ENCODE measurements around the gene COL4A3. TPM values are rescaled to one million over a fixed set of nuclear protein-coding genes. Genes with fewer than 3 reads are reported as not detected.

Gene COL4A3
- polyA plus RNA-seq, 1 donor (not counting 4 experiments of a cell fraction or from before 2014, with no cell fraction given) = not detected

- Histone ChIP-seq H3K79me2 (ENCODE audit: control insufficient read depth, insufficient read depth, low read length) (no peaks in the 10 kb centered on the region), H3K27ac (ENCODE audit: control insufficient read depth, insufficient read depth, low read length) (no peak overlapping the region), H3K36me3 (ENCODE audit: control insufficient read depth in 2 of 2, extremely low read depth in 1 of 2, insufficient read depth in 2 of 2, low read length in 2 of 2) (peaks cover 4 to 7% of the 10 kb centered on the region in 2 experiments), H3K4me2 (ENCODE audit: control insufficient read depth, extremely low read depth, insufficient read depth, low read depth, low read length) (no peak overlapping the region), H3K4me3 (ENCODE audit: control insufficient read depth in 2 of 3, extremely low read depth in 1 of 3, insufficient read depth in 2 of 3, low read depth in 1 of 3, low read length in 3 of 3) (no peak overlapping the region), H3K4me1 (ENCODE audit: control insufficient read depth, extremely low read depth, insufficient read depth, low read length) (no peaks in the 10 kb centered on the region), H3K9me1 (ENCODE audit: control insufficient read depth, extremely low read depth, insufficient read depth, low read length) (no peaks in the 10 kb centered on the region), H3K9me3 (ENCODE audit: control insufficient read depth, low read depth, low read length) (no peaks in the 10 kb centered on the region), H3K9ac (ENCODE audit: control insufficient read depth, extremely low read depth, insufficient read depth, low read length) (no peak overlapping the region), H2AFZ (ENCODE audit: control insufficient read depth, low read length) (no peak overlapping the region), H4K20me1 (ENCODE audit: control insufficient read depth, extremely low read depth, insufficient read depth, low read length) (no peaks in the 10 kb centered on the region), H3K27me3 (ENCODE audit: control insufficient read depth, extremely low read depth, insufficient read depth, low read length) (no peaks in the 10 kb centered on the region)
- TF ChIP-seq, protein P1, sequence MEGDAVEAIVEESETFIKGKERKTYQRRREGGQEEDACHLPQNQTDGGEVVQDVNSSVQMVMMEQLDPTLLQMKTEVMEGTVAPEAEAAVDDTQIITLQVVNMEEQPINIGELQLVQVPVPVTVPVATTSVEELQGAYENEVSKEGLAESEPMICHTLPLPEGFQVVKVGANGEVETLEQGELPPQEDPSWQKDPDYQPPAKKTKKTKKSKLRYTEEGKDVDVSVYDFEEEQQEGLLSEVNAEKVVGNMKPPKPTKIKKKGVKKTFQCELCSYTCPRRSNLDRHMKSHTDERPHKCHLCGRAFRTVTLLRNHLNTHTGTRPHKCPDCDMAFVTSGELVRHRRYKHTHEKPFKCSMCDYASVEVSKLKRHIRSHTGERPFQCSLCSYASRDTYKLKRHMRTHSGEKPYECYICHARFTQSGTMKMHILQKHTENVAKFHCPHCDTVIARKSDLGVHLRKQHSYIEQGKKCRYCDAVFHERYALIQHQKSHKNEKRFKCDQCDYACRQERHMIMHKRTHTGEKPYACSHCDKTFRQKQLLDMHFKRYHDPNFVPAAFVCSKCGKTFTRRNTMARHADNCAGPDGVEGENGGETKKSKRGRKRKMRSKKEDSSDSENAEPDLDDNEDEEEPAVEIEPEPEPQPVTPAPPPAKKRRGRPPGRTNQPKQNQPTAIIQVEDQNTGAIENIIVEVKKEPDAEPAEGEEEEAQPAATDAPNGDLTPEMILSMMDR (optimal IDR thresholded peaks at IDR 0.05 in 1 of 3, IDR thresholded peaks at IDR 0.05 in 1 of 3, conservative IDR thresholded peaks at IDR 0.05 in 1 of 3; ENCODE audit: extremely low read depth in 1 of 3, insufficient read depth in 2 of 3, low read length in 3 of 3) = no peak
- no peak for TF ChIP-seq EZH2 (IDR thresholded peaks at IDR 0.05; ENCODE audit: low read length)
- no peak for DNase-seq (ENCODE audit: low read depth, low spot score)
- dilution Hi-C loops (cut with MboI; ENCODE audit: extremely low pct_ligation_motif_present, low sequenced_read_pairs) = no loop called here
- no peak for FAIRE-seq
Observed at GRCh38 chr2:227340106-227340505, 175.7 kb downstream of the COL4A3 start.

GRCh38 chr2:227341553-227341952 lies 177.1 kb downstream of the COL4A3 start:
- H3K4me1 ChIP-seq (ENCODE audit: control insufficient read depth, extremely low read depth, insufficient read depth, low read length) = no peaks in the 10 kb centered on the region
- no peak overlapping the region for H3K9ac ChIP-seq (ENCODE audit: control insufficient read depth, extremely low read depth, insufficient read depth, low read length)
- FAIRE-seq (no peak), DNase-seq (ENCODE audit: low read depth, low spot score) (no peak)
- TF ChIP-seq, protein P1 (optimal IDR thresholded peaks at IDR 0.05 in 1 of 3, IDR thresholded peaks at IDR 0.05 in 1 of 3, conservative IDR thresholded peaks at IDR 0.05 in 1 of 3; ENCODE audit: extremely low read depth in 1 of 3, insufficient read depth in 2 of 3, low read length in 3 of 3) = no peak
- TF ChIP-seq EZH2 (IDR thresholded peaks at IDR 0.05; ENCODE audit: low read length) = no peak
- no peaks in the 10 kb centered on the region for H3K79me2 ChIP-seq (ENCODE audit: control insufficient read depth, insufficient read depth, low read length)
- H4K20me1 ChIP-seq (ENCODE audit: control insufficient read depth, extremely low read depth, insufficient read depth, low read length) = no peaks in the 10 kb centered on the region
- no peak overlapping the region for H2AFZ ChIP-seq (ENCODE audit: control insufficient read depth, low read length)
- no peaks in the 10 kb centered on the region for H3K9me3 ChIP-seq (ENCODE audit: control insufficient read depth, low read depth, low read length)
- peaks cover 0 to 4% of the 10 kb centered on the region in 2 experiments for H3K36me3 ChIP-seq (ENCODE audit: control insufficient read depth in 2 of 2, extremely low read depth in 1 of 2, insufficient read depth in 2 of 2, low read length in 2 of 2)
- no peak overlapping the region for H3K4me2 ChIP-seq (ENCODE audit: control insufficient read depth, extremely low read depth, insufficient read depth, low read depth, low read length)
- no peak overlapping the region for H3K27ac ChIP-seq (ENCODE audit: control insufficient read depth, insufficient read depth, low read length)
- H3K4me3 ChIP-seq (ENCODE audit: control insufficient read depth in 2 of 3, extremely low read depth in 1 of 3, insufficient read depth in 2 of 3, low read depth in 1 of 3, low read length in 3 of 3) = no peak overlapping the region
- dilution Hi-C loops (cut with MboI; ENCODE audit: extremely low pct_ligation_motif_present, low sequenced_read_pairs) = no loop called here
- H3K27me3 ChIP-seq (ENCODE audit: control insufficient read depth, extremely low read depth, insufficient read depth, low read length) = no peaks in the 10 kb centered on the region
- H3K9me1 ChIP-seq (ENCODE audit: control insufficient read depth, extremely low read depth, insufficient read depth, low read length) = no peaks in the 10 kb centered on the region

All from keratinocyte (primary cell).